T-helper 2 cell treated with Interferon-gamma antibody and Interleukin-4, amounts not matched to agents 100 ng/mL and 5 ng/mL, for 36 hours (primary cell): Measurements from ENCODE around the gene C19orf38. TPM values are rescaled to one million over a fixed set of nuclear protein-coding genes. Genes with fewer than 3 reads are reported as not detected.
"Not testable (repeated sequence)": the region's sequence is repeated elsewhere in the genome, so short reads cannot be mapped to it uniquely, and the experiment has no call there.

Experiments used
- intact Hi-C: fragments of 100-400 bp; cut with micrococcal nuclease; formaldehyde crosslinking; loops from one replicate; pipeline ENCODE4 v1.15.1; 2023
- total RNA-seq: library from RNA; stranded (reverse); gene quantifications from 2 replicates; pipeline ENCODE4 v1.2.3, GENCODE V29; 2022

Gene C19orf38
- total RNA-seq, 1 donor from 2014 or later, result 1.3 TPM

- intact Hi-C loops, result loop anchor here (1.0 kb wide), 5 partner anchors 36 to 306 kb away; partner anchors contain the start of genes ILF3, KRI1, TIMM29 and TMED1
Observed at GRCh38 chr19:10871711-10872545, 23.7 kb downstream of the C19orf38 start.

GRCh38 chr19:10872546-10873107, 24.4 kb downstream of the C19orf38 start:
- intact Hi-C loops, result no loop called here

- intact Hi-C loops, result no loop called here
Observed at GRCh38 chr19:10874024-10874423, 25.8 kb downstream of the C19orf38 start.

GRCh38 chr19:10876459-10877240, 28.4 kb downstream of the C19orf38 start:
- intact Hi-C loops, result no loop called here

- intact Hi-C loops, result not testable (repeated sequence)
Observed at GRCh38 chr19:10877608-10878007, 29.4 kb downstream of the C19orf38 start.

GRCh38 chr19:10878253-10878652, 30.0 kb downstream of the C19orf38 start:
- intact Hi-C loops, result no loop called here

- intact Hi-C loops, result no loop called here
Observed at GRCh38 chr19:10881403-10882107, 33.3 kb downstream of the C19orf38 start.

- intact Hi-C loops, result no loop called here
Observed at GRCh38 chr19:10882108-10882457, 33.9 kb downstream of the C19orf38 start.

- intact Hi-C loops, result no loop called here
Observed at GRCh38 chr19:10884274-10884673, 36.1 kb downstream of the C19orf38 start.

GRCh38 chr19:10885201-10886169, 37.3 kb downstream of the C19orf38 start:
- intact Hi-C loops, result no loop called here

GRCh38 chr19:10887616-10888367, 39.6 kb downstream of the C19orf38 start:
- intact Hi-C loops, result no loop called here

GRCh38 chr19:10888421-10888866, 40.2 kb downstream of the C19orf38 start:
- intact Hi-C loops, result no loop called here

- intact Hi-C loops, result no loop called here
Observed at GRCh38 chr19:10889880-10890279, 41.7 kb downstream of the C19orf38 start.

GRCh38 chr19:10891405-10892086, 43.3 kb downstream of the C19orf38 start:
- intact Hi-C loops, result no loop called here

GRCh38 chr19:10892256-10892655, 44.0 kb downstream of the C19orf38 start:
- intact Hi-C loops, result no loop called here

GRCh38 chr19:10894911-10895213, 46.6 kb downstream of the C19orf38 start:
- intact Hi-C loops, result no loop called here

- intact Hi-C loops, result no loop called here
Observed at GRCh38 chr19:10895363-10895762, 47.1 kb downstream of the C19orf38 start.

GRCh38 chr19:10895920-10896319, 47.7 kb downstream of the C19orf38 start:
- intact Hi-C loops, result no loop called here
